HuH-7.5 (cell line): ENCODE results near the gene CTSC.
"Not testable (repeated sequence)": the region's sequence is repeated elsewhere in the genome, so short reads cannot be mapped to it uniquely, and the experiment has no call there.

Experiments
- DNase-seq: peaks from one replicate; pipeline ENCODE4 v3.0.0; 2011; ENCODE audit warnings: low spot score

Gene CTSC

DNA sequence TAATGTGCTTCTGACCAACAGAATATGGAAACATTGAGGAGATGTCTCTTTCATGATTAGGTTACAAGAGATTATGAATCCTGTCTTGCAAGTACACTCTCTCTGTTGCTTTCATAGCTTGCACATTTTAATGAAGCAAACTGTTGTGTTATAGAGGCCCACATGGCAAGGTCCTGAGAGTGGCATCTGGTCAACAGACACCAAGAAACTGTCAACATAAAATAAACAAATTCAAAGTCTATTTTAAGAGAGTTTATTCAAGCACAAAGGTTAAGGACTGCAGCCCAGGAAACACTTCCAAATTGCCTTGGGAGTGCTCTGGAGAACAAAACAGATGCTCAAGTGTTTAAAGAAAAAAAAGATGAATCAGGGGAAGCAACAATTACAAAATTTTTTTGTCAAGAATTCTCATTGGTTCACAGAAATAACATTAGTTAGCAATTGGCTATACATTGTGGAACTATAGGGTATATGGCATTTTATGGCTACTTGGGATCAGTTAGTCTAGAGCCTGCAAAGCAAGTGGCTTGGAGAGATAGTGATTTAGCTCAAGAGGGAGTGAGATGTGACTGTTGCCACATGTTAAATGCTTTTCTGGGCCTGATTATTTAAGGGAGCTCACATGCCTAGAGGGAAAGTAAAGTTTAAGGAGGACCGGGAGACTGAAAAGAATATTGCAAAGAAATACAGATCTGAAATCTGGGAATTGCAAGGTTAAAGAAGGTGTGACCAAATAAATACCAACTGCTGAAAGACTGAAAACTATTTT lies 54.6 kb downstream of the CTSC start:
- no peak for DNase-seq

DNA sequence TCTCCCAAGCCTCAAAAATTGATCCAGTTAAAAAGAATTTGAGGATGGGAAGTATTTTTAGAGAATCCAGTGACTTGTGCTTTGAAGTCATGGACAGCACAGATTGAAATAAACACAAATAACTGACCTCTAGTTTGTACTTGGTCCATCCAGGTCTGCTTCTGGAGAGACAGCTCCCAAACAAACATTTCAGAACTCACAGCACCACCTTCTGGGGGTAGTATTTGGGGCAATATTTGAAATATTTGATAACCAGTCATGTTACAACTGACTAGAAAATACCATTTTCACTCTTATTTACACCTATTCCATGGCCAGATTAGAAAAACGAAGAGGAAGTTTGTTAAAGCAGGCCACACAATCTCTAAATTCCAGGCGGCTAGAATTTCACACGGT lies 56.2 kb downstream of the CTSC start:
- DNase-seq, result no peak

DNA sequence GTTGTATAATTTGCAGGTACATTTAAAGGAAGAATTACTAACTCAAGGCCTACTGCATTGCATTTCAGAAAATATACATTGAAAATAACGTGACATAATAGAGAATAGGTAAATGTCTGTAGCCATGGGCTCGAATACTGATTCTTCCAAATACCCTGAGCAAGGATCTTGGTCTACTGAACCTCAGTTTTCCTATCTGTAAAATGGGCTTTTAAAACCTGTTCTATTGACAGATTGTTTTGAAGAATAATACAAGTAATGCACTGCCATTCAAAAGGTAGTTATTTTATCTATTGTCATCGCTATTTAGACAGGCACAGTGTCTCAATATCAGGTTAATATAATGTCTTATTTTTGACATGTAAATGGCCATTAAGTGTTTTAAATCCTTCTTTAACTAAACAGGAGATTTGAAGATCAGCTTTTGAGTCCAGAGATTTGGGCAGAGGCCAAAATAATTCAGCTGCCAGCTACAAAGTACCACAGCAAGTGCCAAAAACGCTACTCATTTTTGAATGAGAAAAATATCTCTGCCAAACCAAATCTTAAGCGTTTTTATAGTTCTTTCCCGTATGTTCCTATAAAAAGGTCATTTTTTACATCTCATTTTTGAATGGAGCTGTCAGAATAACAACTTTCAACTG lies 56.7 kb downstream of the CTSC start:
- no peak for DNase-seq

DNA sequence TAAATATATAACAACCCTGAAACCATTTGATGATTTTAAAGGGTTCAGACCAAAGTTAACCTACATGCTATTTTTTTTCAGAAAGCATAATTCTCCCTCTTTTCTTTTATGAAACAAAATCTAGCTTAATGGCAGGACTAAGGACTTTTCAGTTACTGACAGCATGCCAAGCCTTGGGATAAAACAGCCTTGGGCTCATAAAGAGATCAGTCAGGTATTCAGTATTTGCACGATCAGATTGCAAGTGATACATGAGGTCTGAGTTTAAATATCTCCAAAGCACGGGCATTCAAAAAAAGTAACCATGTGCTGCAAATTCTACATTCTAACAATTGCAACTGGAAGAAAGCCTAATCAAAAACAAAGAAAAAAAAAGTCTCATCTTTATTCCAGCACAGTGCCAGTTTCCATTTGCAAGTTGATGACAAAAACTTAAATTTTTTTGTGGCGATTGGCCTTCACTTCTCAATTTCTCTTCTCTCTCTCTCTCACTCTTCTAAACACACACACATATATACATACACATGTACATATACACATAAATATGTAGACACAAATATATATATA lies 60.1 kb downstream of the CTSC start:
- no peak for DNase-seq

DNA sequence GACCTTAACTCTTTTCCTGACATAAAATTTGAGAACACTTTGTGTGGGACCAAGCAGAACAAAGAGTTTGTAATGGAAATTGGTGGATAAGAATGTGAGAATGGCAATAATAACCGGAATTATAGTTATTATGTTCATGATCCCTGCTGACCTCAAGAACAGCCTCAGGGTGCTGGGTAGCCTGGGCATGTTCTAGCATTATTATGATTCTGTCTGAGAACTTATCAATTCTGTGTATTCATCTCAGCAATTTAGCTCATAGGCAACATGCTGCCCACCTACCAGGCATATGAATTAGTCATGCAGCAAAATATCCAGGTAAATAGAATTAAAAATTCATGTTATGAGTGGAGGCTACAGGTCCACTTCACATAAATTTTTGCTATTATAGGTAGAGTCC lies 61.9 kb downstream of the CTSC start:
- DNase-seq, result no peak

DNA sequence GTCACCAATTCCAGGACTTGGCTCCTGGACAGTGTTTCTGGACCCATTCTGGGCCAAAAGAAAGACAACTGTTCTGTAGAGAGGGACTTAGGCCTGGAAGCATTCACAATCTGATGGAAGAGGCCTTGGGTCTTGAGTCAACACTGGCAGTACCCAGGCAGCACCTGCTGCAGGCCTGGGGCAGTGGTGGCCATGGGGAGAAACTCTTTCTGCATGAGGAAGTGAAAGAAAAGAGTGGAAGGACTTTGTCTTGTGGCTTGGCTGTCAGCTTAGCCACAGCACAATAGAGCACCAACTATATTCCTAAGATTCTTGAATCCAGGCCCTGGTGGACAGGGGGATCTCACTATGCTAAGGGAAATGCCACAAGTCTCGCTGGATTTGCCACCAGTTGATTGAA lies 70.6 kb downstream of the CTSC start:
- DNase-seq, result no peak

DNA sequence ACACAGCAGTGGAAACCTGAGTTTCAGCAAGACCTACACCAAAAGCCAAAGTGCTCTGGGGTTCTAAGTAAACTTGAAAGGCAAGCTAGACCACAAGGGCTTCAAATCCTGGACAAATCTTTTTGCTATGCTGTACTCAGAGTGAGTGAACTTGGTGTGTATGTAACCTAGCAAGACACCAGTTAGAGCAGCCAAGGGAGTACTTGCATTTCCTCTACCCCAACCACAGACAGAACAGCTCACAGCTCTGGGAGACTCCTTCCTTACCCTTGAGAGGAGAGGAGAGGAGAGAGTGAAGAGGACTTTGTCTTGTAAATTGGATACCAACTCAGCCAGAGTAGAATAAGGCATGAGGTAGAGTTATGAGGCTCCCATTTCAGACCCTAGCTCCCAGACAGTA lies 71.4 kb downstream of the CTSC start:
- no peak for DNase-seq

DNA sequence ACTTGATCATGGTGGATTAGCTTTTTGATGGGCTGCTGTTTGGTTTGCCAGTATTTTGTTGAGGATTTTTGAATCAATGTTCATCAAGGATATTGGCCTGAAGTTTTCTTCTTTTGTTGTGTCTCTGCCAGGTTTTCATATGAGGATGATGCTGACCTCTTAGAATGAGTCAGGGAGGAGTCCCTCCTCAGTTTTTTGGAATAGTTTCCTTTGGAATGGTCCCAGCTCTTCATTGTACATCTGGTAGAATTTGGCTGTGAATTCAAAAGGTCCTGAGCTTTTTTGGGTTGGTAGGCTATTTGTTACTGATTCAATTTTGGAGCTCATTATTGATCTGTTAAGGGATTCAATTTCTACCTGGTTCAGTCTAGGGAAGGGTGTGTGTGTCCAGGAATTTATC lies 78.1 kb downstream of the CTSC start:
- DNase-seq, result no peak

DNA sequence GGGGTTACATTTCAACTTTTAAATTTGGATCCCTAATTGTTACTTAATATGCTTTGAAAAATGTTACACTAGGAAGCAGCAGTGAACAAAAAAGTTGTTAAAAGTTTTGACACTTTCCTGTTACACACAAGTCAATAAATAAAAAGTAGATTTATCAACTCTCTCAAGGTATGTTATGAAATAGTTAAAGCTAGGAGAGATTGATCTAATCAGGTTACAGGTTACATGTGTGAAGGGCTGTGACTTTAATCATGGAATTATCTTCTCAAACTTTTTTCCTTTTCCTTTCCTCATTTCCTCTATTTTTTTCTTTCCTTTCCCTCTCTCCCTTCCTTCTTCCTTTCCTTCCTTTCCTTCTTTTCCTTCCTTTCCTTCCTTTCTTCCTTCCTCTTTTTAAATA lies 85.3 kb downstream of the CTSC start:
- no peak for DNase-seq

DNA sequence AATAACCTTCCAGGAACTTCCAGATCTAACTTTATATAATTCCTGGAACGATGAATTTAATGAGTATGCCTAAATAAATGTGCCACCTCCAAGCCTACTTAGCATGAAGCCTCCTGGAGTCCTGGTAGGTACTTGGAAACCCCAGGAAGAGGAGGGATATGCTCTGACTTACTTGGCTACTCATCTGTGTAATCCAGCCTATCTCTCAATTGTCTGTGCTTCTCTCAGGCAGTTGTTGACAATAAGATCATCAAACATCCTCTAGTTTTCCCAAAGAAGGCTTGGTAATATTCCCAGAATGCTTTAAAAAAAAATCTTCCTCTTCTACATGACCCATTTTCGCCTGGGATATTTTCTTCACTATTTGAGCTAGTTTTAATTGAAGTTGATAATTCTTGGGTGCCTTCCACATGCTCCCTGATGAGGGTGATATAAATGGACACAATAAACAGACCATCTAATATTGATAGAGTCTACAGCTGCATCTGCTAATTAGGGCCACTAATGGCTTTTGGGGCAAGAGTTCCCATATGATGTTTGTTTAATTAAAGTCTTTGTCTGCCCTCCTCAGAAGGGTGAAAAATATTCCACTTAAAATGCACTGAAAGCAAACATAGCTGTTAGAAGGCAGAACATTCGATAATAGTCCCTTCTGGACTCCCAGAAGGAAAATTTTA lies 86.8 kb downstream of the CTSC start:
- no peak for DNase-seq

DNA sequence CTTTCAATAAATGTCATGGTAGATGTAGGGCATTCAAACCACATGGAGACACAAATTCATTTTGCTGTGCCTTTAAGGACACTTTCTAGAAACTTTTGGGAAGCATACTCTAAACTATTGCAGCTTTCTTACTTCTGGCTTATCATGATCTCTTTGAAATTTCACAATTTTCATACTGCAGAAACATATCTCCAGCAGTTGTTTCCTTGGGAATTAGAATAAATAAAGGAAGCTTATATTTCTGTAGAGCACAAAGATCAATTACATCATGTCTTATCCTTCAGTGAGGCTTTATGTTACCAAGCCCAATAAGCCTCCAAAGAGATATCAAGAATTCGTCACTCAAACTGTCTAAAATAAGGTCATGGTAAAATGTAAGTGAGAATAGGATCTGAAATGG lies 87.8 kb downstream of the CTSC start:
- no peak for DNase-seq

DNA sequence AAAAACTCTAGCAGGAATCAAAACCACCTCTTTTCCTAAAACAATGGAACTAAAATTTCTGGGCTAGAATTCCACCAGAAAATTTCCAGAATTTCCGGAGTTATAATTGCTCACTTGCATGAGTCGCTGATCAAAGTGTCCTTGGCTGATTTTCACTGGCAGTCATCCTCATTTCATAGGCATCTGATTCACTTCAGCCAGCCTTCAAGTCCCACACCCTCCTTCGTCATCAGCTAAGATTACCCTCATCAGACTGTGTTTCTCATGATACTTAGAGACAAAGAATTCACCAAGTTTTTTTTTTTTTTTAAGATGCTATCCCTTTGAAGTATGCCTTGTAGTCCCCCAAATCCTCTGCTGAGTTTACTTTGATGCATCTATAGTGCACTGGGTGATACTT lies 90.8 kb downstream of the CTSC start:
- no peak for DNase-seq

DNA sequence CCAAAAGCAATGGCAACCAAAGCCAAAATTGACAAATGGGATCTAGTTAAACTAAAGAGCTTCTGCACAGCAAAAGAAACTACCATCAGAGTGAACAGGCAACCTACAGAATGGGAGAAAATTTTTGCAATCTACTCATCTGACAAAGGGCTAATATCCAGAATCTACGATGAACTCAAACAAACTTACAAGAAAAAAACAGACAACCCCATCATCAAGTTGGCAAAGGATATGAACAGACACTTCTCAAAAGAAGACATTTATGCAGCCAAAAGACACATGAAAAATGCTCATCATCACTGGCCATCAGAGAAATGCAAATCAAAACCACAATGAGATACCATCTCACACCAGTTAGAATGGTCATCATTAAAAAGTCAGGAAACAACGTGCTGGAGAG lies 92.0 kb downstream of the CTSC start:
- DNase-seq, result not testable (repeated sequence)
